Pancreas (tissue), 10 donors: ENCODE data around the gene RUNX1. TPM values are rescaled to one million over a fixed set of nuclear protein-coding genes. Genes with fewer than 3 reads are reported as not detected.
A peak's percentile ranks its signal among the peaks of the same experiment; 100 is the strongest.

Experiments
- ATAC-seq, 4 donors: fragments of 200-7000 bp; cut with Tn5 transposase; one replicate each; pipeline versions ENCODE4 v1.8.0 to v1.9.1; 2020; ENCODE audit warnings: mild to moderate bottlenecking in 4 of 4, moderate library complexity in 4 of 4
- DNase-seq, 6 donors: peaks; one replicate each; pipeline ENCODE4 v3.0.0-alpha.2; 2020
- FAIRE-seq: peaks from 2 replicates; lab custom pipeline; 2012; peaks lifted over from hg19 to GRCh38; lab: Jason Lieb, UNC
- H3K27ac ChIP-seq, 4 donors: fragments of 200-600 bp; sonication (generic); 1 replicate in 3 of 4; 2 replicates in 1 of 4; pipeline versions ENCODE4 v1.5.0 to v1.8.0; 2020
- H3K27me3 ChIP-seq, 4 donors: fragments of 200-600 bp; one replicate each; pipeline ENCODE4 v1.8.0; 2021
- H3K36me3 ChIP-seq, 3 donors: fragments of 200-600 bp; sonication (generic) in 1 of 3; one replicate each; pipeline versions ENCODE4 v1.5.0 to v1.8.0; 2020 to 2021
- H3K4me1 ChIP-seq, 3 donors: fragments of 200-600 bp; one replicate each; pipeline ENCODE4 v1.8.0; 2021
- H3K4me3 ChIP-seq, 4 donors: fragments of 200-600 bp; sonication (generic) in 2 of 4; one replicate each; pipeline versions ENCODE4 v1.5.0 to v1.8.0; 2020 to 2021
- H3K9me3 ChIP-seq, 4 donors: fragments of 200-600 bp; one replicate each; pipeline ENCODE4 v1.8.0; 2021
- CTCF ChIP-seq, 4 donors: fragments of 200-600 bp; sonication (generic) in 3 of 4; IDR thresholded peaks; one replicate each; pipeline versions ENCODE4 v1.5.0 to v1.8.0; 2021; ENCODE audit warnings: antibody characterized with exemption in 4 of 4
- WGBS, 2 donors: extraction: QIAGEN DNeasy Blood & Tissue Kit; methylation state at CpG; one replicate each; pipeline ENCODE4 v1.1.7; 2013; 5-methylcytosine and 5-hydroxymethylcytosine counted together
- intact Hi-C, 3 donors: fragments of 100-400 bp; cut with DNase I; formaldehyde crosslinking; loops; one replicate each; pipeline versions ENCODE4 v1.11.1 to v1.14.2; 2022
- polyA plus RNA-seq, 2 donors: library from polyadenylated mRNA; stranded (reverse); fragments of 200-250 nt; gene quantifications; one replicate each; pipeline ENCODE4 v1.2.3, GENCODE V29; 2013
- total RNA-seq, 6 donors: library from RNA; stranded (reverse); fragmentation: NEBNext Ultra II Directional in 4 of 6; extraction: Animal tissue kit (Norgen Biotek cat#: 25700) in 4 of 6; gene quantifications; one replicate each; pipeline versions ENCODE4 v1.2.1 to v1.2.4, GENCODE V29; 2021 to 2023
- donor health status: healthy with polysubstance abuse.
- donor health status: DM: no; HTN: no; CAD: no; lungs with moderate emphysema.
- donor health status: DM: no; HTN: no; CAD: no.
- donor health status: control.
- donor health status: control.
- donor health status: Bipolar disorder and iron deficiency.
- donor health status: DM: yes; HTN: yes; CAD: no.
- donor health status: DM: no; HTN: no; CAD: no.
- donor health status: DM: no; HTN: no; CAD: no.
- donor health status: DM: yes; HTN: yes; CAD: no.

Gene RUNX1
- total and polyA plus RNA-seq, 8 donors, result 2.1 to 38.2 (median 4.5) TPM

GRCh38 chr21:35041881-35042280 lies 7.2 kb downstream of the RUNX1 start:
- Histone ChIP-seq H3K4me1 (peaks cover 0 to 5% (median 5%) of the 10 kb centered on the region in 3 donors), H3K9me3 (no peaks in the 10 kb centered on the region), H3K27me3 (no peaks in the 10 kb centered on the region), H3K36me3 (no peaks in the 10 kb centered on the region), H3K27ac (no peak overlapping the region), H3K4me3 (no peak overlapping the region)
- TF ChIP-seq CTCF (IDR thresholded peaks at IDR 0.05), result no peak
- DNase-seq, result no peak
- no peak for FAIRE-seq
- ATAC-seq, result no peak
- intact Hi-C loops, result no loop called here
- 91 to 94% methylated on average over 4 of the region's 4 CpGs for WGBS, 2 donors

- no peaks in the 10 kb centered on the region for H3K27me3 ChIP-seq
- ATAC-seq (no peak), FAIRE-seq (no peak), DNase-seq (no peak)
- TF ChIP-seq CTCF (IDR thresholded peaks at IDR 0.05), result no peak
- no peak overlapping the region for H3K27ac ChIP-seq
- intact Hi-C loops, result no loop called here
- no peak overlapping the region for H3K4me3 ChIP-seq
- peaks cover 0 to 5% (median 5%) of the 10 kb centered on the region in 3 donors for H3K4me1 ChIP-seq
- WGBS, 2 donors, result 86 to 89% methylated on average over 5 of the region's 5 CpGs
- H3K36me3 ChIP-seq, result no peaks in the 10 kb centered on the region
- no peaks in the 10 kb centered on the region for H3K9me3 ChIP-seq
These were observed 8.0 kb downstream of the RUNX1 start for GRCh38 chr21:35041122-35041521.

GRCh38 chr21:35039595-35040289 lies 9.4 kb downstream of the RUNX1 start:
- Histone ChIP-seq H3K4me3 (no peak overlapping the region), H3K9me3 (no peaks in the 10 kb centered on the region), H3K27ac (no peak overlapping the region), H3K36me3 (no peaks in the 10 kb centered on the region), H3K4me1 (peaks cover 0 to 5% (median 5%) of the 10 kb centered on the region in 3 donors), H3K27me3 (no peaks in the 10 kb centered on the region)
- FAIRE-seq (no peak), ATAC-seq (peak in 3 of 4 donors; percentile 47 to 82 (median 67)), DNase-seq (no peak)
- TF ChIP-seq CTCF (IDR thresholded peaks at IDR 0.05), result no peak
- WGBS, 2 donors, result 14 to 17% methylated on average over 3 of the region's 3 CpGs
- intact Hi-C loops, result no loop called here

GRCh38 chr21:35038772-35039319 lies 10.3 kb downstream of the RUNX1 start:
- intact Hi-C loops, result no loop called here
- no peak overlapping the region for H3K4me3 ChIP-seq
- H3K27ac ChIP-seq, result no peak overlapping the region
- WGBS, 2 donors, result 87 to 88% methylated on average over 5 of the region's 5 CpGs
- no peak for DNase-seq
- no peaks in the 10 kb centered on the region for H3K36me3 ChIP-seq
- no peak for ATAC-seq
- H3K9me3 ChIP-seq, result no peaks in the 10 kb centered on the region
- no peak for FAIRE-seq
- no peaks in the 10 kb centered on the region for H3K27me3 ChIP-seq
- no peak for TF ChIP-seq CTCF (IDR thresholded peaks at IDR 0.05)
- peaks cover 0 to 5% (median 5%) of the 10 kb centered on the region in 3 donors for H3K4me1 ChIP-seq

- Histone ChIP-seq H3K4me1 (peaks cover 0 to 5% (median 5%) of the 10 kb centered on the region in 3 donors), H3K4me3 (no peak overlapping the region), H3K36me3 (no peaks in the 10 kb centered on the region), H3K27ac (no peak overlapping the region), H3K9me3 (no peaks in the 10 kb centered on the region), H3K27me3 (peaks cover 0 to 3% (median 0%) of the 10 kb centered on the region in 4 donors)
- intact Hi-C loops, result no loop called here
- DNase-seq, result no peak
- FAIRE-seq, result no peak
- 88 to 96% methylated on average over 7 of the region's 7 CpGs for WGBS, 2 donors
- ATAC-seq, result no peak
- no peak for TF ChIP-seq CTCF (IDR thresholded peaks at IDR 0.05)
These were observed 11.7 kb downstream of the RUNX1 start for GRCh38 chr21:35037384-35037765.
